Panc1 (cell line): ENCODE measurements around the gene DNAJA4. TPM values are rescaled to one million over a fixed set of nuclear protein-coding genes. Genes with fewer than 3 reads are reported as not detected.

Experiments used
- ATAC-seq: fragments of 200-7000 bp; cut with Tn5 transposase; 2 replicates; pipeline ENCODE4 v1.9.1; 2020; ENCODE audit warnings: mild to moderate bottlenecking, moderate library complexity
- BruUV-seq: library from RNA; stranded (reverse); fragments of 400-500 nt; replicated peaks from 2 replicates; lab custom pipeline; 2021; lab: Mats Ljungman, UMichigan
- CTCF ChIA-PET: fragments of 300-600 bp; sonication (Branson Sonifier 250); formaldehyde crosslinking; loops from one replicate; lab custom pipeline; 2022; ENCODE audit warnings: antibody characterized with exemption; lab: Charles Lee
- POLR2A ChIA-PET: fragments of 300-600 bp; sonication (Branson Sonifier 250); formaldehyde crosslinking; loops from one replicate; lab custom pipeline; 2022; ENCODE audit warnings: antibody characterized with exemption; lab: Charles Lee
- DNase-seq: peaks from one replicate; pipeline ENCODE4 v3.0.0-alpha.2; 2010; ENCODE audit warnings: low read depth, low spot score
- H3K27ac ChIP-seq: 2 replicates; pipeline ENCODE4 v1.5.1; 2011; ENCODE audit warnings: mild to moderate bottlenecking, low read length, inconsistent platforms
- H3K27me3 ChIP-seq: fragments of 200-500 bp; sonication (Bioruptor generic); 2 replicates; pipeline ENCODE4 v1.6.0; 2014; ENCODE audit warnings: low read length, inconsistent platforms; ENCODE audit not compliant: control insufficient read depth, insufficient read depth
- H3K36me3 ChIP-seq: fragments of 200-500 bp; sonication (Bioruptor generic); 2 replicates; pipeline ENCODE4 v1.5.1; 2014; ENCODE audit warnings: inconsistent platforms, mild to moderate bottlenecking, low read length, moderate library complexity; ENCODE audit not compliant: control insufficient read depth, insufficient read depth
- H3K4me1 ChIP-seq: 2 replicates; pipeline ENCODE4 v1.5.1; 2011; ENCODE audit warnings: inconsistent platforms, mild to moderate bottlenecking, low read length, moderate library complexity; ENCODE audit not compliant: control insufficient read depth, insufficient read depth
- H3K4me3 ChIP-seq, 2 experiments: 2 replicates each; pipeline ENCODE4 v1.5.1; 2011 to 2012; ENCODE audit warnings: low read depth in 2 of 2, low read length in 2 of 2, mild to moderate bottlenecking in 2 of 2, inconsistent platforms in 1 of 2, moderate library complexity in 1 of 2
- H3K9me3 ChIP-seq: fragments of 200-500 bp; sonication (Bioruptor generic); 2 replicates; pipeline ENCODE4 v1.5.1; 2014; ENCODE audit warnings: low read depth, mild to moderate bottlenecking, inconsistent platforms, low read length, moderate library complexity; ENCODE audit not compliant: control insufficient read depth, insufficient read depth
- CTCF ChIP-seq: fragments of 450-650 bp; IDR thresholded peaks from 2 replicates; pipeline ENCODE4 v1.5.1; 2017; ENCODE audit warnings: mild to moderate bottlenecking
- POLR2AphosphoS5 ChIP-seq: IDR thresholded peaks from 2 replicates; pipeline ENCODE4 v1.6.1; 2012; ENCODE audit warnings: mild to moderate bottlenecking, low read depth, low read length, moderate library complexity
- REST ChIP-seq, 2 experiments: IDR thresholded peaks; 2 replicates each; pipeline ENCODE4 v1.6.1; 2011 to 2012; ENCODE audit warnings: low read depth in 2 of 2, control low read depth in 1 of 2, low read length in 1 of 2, mild to moderate bottlenecking in 1 of 2, moderate library complexity in 1 of 2; ENCODE audit not compliant: insufficient read depth in 1 of 2
- SIN3A ChIP-seq: IDR thresholded peaks from 2 replicates; pipeline ENCODE4 v1.6.1; 2012; ENCODE audit warnings: low read depth, mild to moderate bottlenecking, low read length, moderate library complexity, borderline replicate concordance; ENCODE audit not compliant: insufficient read depth
- TCF7L2 ChIP-seq: IDR thresholded peaks from 2 replicates; pipeline ENCODE4 v1.6.1; 2011; ENCODE audit warnings: mild to moderate bottlenecking, low read depth, low read length, inconsistent platforms
- in situ Hi-C: cut with HindIII; loops from 2 replicates; pipeline ENCODE4 v1.10.0; 2016; ENCODE audit warnings: low sequenced_read_pairs, low pct_unique_long_range_greater_than_20kb
- intact Hi-C: fragments of 100-400 bp; cut with micrococcal nuclease; formaldehyde crosslinking; loops from one replicate; pipeline ENCODE4 v1.10.0; 2022; ENCODE audit not compliant: unreplicated experiment
- total RNA-seq: library from RNA; stranded (reverse); gene quantifications from one replicate; pipeline ENCODE4 v1.2.1, GENCODE V29; 2021; ENCODE audit not compliant: unreplicated experiment

Gene DNAJA4
- total RNA-seq, 1 experiment from 2014 or later, result 11.1 TPM

- CTCF ChIA-PET, result interaction anchor here (0.5 to 0.7 kb wide), 3 partner anchors 23 to 746 kb away, joined by 3 to 6 read pairs (median 5); no protein-coding TSS in a partner anchor
- H3K4me3 ChIP-seq, result no peak overlapping the region
- H3K4me1 ChIP-seq, result no peaks in the 10 kb centered on the region
- no TSS peak for BruUV-seq
- TF ChIP-seq SIN3A, result no peak
- no peak for TF ChIP-seq POLR2AphosphoS5
- TF ChIP-seq CTCF, result no peak
- no peak for TF ChIP-seq REST (IDR thresholded peaks at IDR 0.05; ENCODE audit: insufficient read depth in 1 of 2, low read depth in 2 of 2, low read length in 1 of 2)
- no peak for TF ChIP-seq TCF7L2
- no peaks in the 10 kb centered on the region for H3K36me3 ChIP-seq
- DNase-seq (no peak), ATAC-seq (no peak)
- no peak overlapping the region for H3K27ac ChIP-seq
- intact Hi-C loops, result loop anchor here (5.0 kb wide), 1 partner anchor 111 kb away; the partner anchor contains the start of gene CIB2
- no peaks in the 10 kb centered on the region for H3K9me3 ChIP-seq
- POLR2A ChIA-PET, result no interaction called here
- in situ Hi-C loops, result no loop called here
- H3K27me3 ChIP-seq, result no peaks in the 10 kb centered on the region
Measured at GRCh38 chr15:78243058-78243457, 21.3 kb upstream of the DNAJA4 start.

GRCh38 chr15:78243491-78243941 is 20.8 kb upstream of the DNAJA4 start:
- DNase-seq (no peak), ATAC-seq (no peak)
- Histone ChIP-seq H3K9me3 (no peaks in the 10 kb centered on the region), H3K4me1 (no peaks in the 10 kb centered on the region), H3K27ac (no peak overlapping the region), H3K36me3 (no peaks in the 10 kb centered on the region), H3K27me3 (no peaks in the 10 kb centered on the region), H3K4me3 (no peak overlapping the region)
- ChIA-PET CTCF (interaction anchor here (0.5 to 0.7 kb wide), 4 partner anchors 23 to 746 kb away, joined by 3 to 7 read pairs (median 6); no protein-coding TSS in a partner anchor), POLR2A (no interaction called here)
- in situ Hi-C loops, result no loop called here
- intact Hi-C loops, result loop anchor here (5.0 kb wide), 1 partner anchor 111 kb away; the partner anchor contains the start of gene CIB2
- TF ChIP-seq POLR2AphosphoS5 (no peak), SIN3A (no peak), TCF7L2 (no peak), REST (IDR thresholded peaks at IDR 0.05; ENCODE audit: insufficient read depth in 1 of 2, low read depth in 2 of 2, low read length in 1 of 2) (no peak), CTCF (no peak)
- no TSS peak for BruUV-seq
